ENCODE results near the gene ANKS1B.

Gene ANKS1B

GRCh38 chr12:99170461-99170860 lies 814.3 kb downstream of the ANKS1B start:
- Histone ChIP-seq H3K9ac (ENCODE audit: low read depth, low read length, poor library complexity, severe bottlenecking) (no peak overlapping the region), H3F3A (ENCODE audit: low read depth) (no peaks in the 10 kb centered on the region), H3K4me1 (ENCODE audit: insufficient read depth, low read length, poor library complexity, severe bottlenecking) (no peaks in the 10 kb centered on the region), H3K4me3 (ENCODE audit: low read length, poor library complexity, severe bottlenecking) (no peak overlapping the region), H3K9me2 (replicated peaks; ENCODE audit: low read depth, low read length) (no peaks in the 10 kb centered on the region), H4K20me1 (ENCODE audit: insufficient read depth, low read length, poor library complexity, severe bottlenecking) (no peaks in the 10 kb centered on the region), H3K4me2 (ENCODE audit: low read depth, low read length, poor library complexity, severe bottlenecking) (no peak overlapping the region), H2AFZ (ENCODE audit: low read length) (no peak overlapping the region), H3K27me3 (ENCODE audit: insufficient read depth, low read length, poor library complexity, severe bottlenecking) (no peaks in the 10 kb centered on the region), H3K9me3 (ENCODE audit: insufficient read depth, low read depth, low read length) (no peaks in the 10 kb centered on the region), H3K36me3 (ENCODE audit: insufficient read depth, low read length) (no peaks in the 10 kb centered on the region), H3K79me2 (ENCODE audit: insufficient read depth, low read length) (no peaks in the 10 kb centered on the region)
- TF ChIP-seq CTCF (conservative IDR thresholded peaks at IDR 0.05; ENCODE audit: low read length) (no peak), EZH2phosphoT487 (IDR thresholded peaks at IDR 0.05; ENCODE audit: borderline replicate concordance) (no peak)

- H3K9ac ChIP-seq (ENCODE audit: low read depth, low read length, poor library complexity, severe bottlenecking), result no peak overlapping the region
- H3K4me1 ChIP-seq (ENCODE audit: insufficient read depth, low read length, poor library complexity, severe bottlenecking), result no peaks in the 10 kb centered on the region
- no peak for TF ChIP-seq EZH2phosphoT487 (IDR thresholded peaks at IDR 0.05; ENCODE audit: borderline replicate concordance)
- no peak for TF ChIP-seq CTCF (conservative IDR thresholded peaks at IDR 0.05; ENCODE audit: low read length)
- H3K4me2 ChIP-seq (ENCODE audit: low read depth, low read length, poor library complexity, severe bottlenecking), result no peak overlapping the region
- no peaks in the 10 kb centered on the region for H3K9me3 ChIP-seq (ENCODE audit: insufficient read depth, low read depth, low read length)
- H3K9me2 ChIP-seq (replicated peaks; ENCODE audit: low read depth, low read length), result no peaks in the 10 kb centered on the region
- no peaks in the 10 kb centered on the region for H3F3A ChIP-seq (ENCODE audit: low read depth)
- no peaks in the 10 kb centered on the region for H3K79me2 ChIP-seq (ENCODE audit: insufficient read depth, low read length)
- H3K4me3 ChIP-seq (ENCODE audit: low read length, poor library complexity, severe bottlenecking), result no peak overlapping the region
- no peaks in the 10 kb centered on the region for H4K20me1 ChIP-seq (ENCODE audit: insufficient read depth, low read length, poor library complexity, severe bottlenecking)
- H3K36me3 ChIP-seq (ENCODE audit: insufficient read depth, low read length), result no peaks in the 10 kb centered on the region
- no peak overlapping the region for H2AFZ ChIP-seq (ENCODE audit: low read length)
- H3K27me3 ChIP-seq (ENCODE audit: insufficient read depth, low read length, poor library complexity, severe bottlenecking), result no peaks in the 10 kb centered on the region
Measured at GRCh38 chr12:99170037-99170436, 814.7 kb downstream of the ANKS1B start.

GRCh38 chr12:99157946-99158345 lies 826.8 kb downstream of the ANKS1B start:
- TF ChIP-seq EZH2phosphoT487 (IDR thresholded peaks at IDR 0.05; ENCODE audit: borderline replicate concordance), result no peak
- TF ChIP-seq CTCF (conservative IDR thresholded peaks at IDR 0.05; ENCODE audit: low read length), result no peak
- H3K27me3 ChIP-seq (ENCODE audit: insufficient read depth, low read length, poor library complexity, severe bottlenecking), result no peaks in the 10 kb centered on the region
- H3K79me2 ChIP-seq (ENCODE audit: insufficient read depth, low read length), result no peaks in the 10 kb centered on the region
- no peaks in the 10 kb centered on the region for H3K9me2 ChIP-seq (replicated peaks; ENCODE audit: low read depth, low read length)
- H3K4me3 ChIP-seq (ENCODE audit: low read length, poor library complexity, severe bottlenecking), result no peak overlapping the region
- no peaks in the 10 kb centered on the region for H4K20me1 ChIP-seq (ENCODE audit: insufficient read depth, low read length, poor library complexity, severe bottlenecking)
- no peaks in the 10 kb centered on the region for H3K4me1 ChIP-seq (ENCODE audit: insufficient read depth, low read length, poor library complexity, severe bottlenecking)
- H3K9me3 ChIP-seq (ENCODE audit: insufficient read depth, low read depth, low read length), result no peaks in the 10 kb centered on the region
- H3F3A ChIP-seq (ENCODE audit: low read depth), result no peaks in the 10 kb centered on the region
- no peak overlapping the region for H3K9ac ChIP-seq (ENCODE audit: low read depth, low read length, poor library complexity, severe bottlenecking)
- H2AFZ ChIP-seq (ENCODE audit: low read length), result no peak overlapping the region
- no peaks in the 10 kb centered on the region for H3K36me3 ChIP-seq (ENCODE audit: insufficient read depth, low read length)
- no peak overlapping the region for H3K4me2 ChIP-seq (ENCODE audit: low read depth, low read length, poor library complexity, severe bottlenecking)
